AG04450 (cell line): ENCODE measurements around the gene STK31. TPM values are rescaled to one million over a fixed set of nuclear protein-coding genes. Genes with fewer than 3 reads are reported as not detected.
"Not testable (repeated sequence)": the region's sequence is repeated elsewhere in the genome, so short reads cannot be mapped to it uniquely, and the experiment has no call there.

Source experiments
- CTCF ChIA-PET: fragments of 300-600, 350-600 bp; formaldehyde crosslinking; extraction: SDS; loops from one replicate; lab custom pipeline; 2022; ENCODE audit warnings: antibody characterized with exemption, inconsistent platforms; lab: Charles Lee
- POLR2A ChIA-PET: fragments of 350-600 bp; formaldehyde crosslinking; extraction: SDS; loops from one replicate; lab custom pipeline; 2021; ENCODE audit warnings: antibody characterized with exemption, inconsistent platforms; lab: Yijun Ruan, JAX
- DNase-seq: peaks from one replicate; pipeline ENCODE4 v3.0.0-alpha.2; 2011; ENCODE audit warnings: low read depth, low spot score
- H3K27ac ChIP-seq: one replicate; pipeline ENCODE4 v1.5.1; 2012; ENCODE audit warnings: low read depth, low read length, control low read depth
- H3K27me3 ChIP-seq: one replicate; pipeline ENCODE4 v1.6.0; 2012; ENCODE audit warnings: low read length; ENCODE audit not compliant: control insufficient read depth, insufficient read depth
- H3K4me3 ChIP-seq: 2 replicates; pipeline ENCODE4 v1.5.1; 2011; ENCODE audit warnings: mild to moderate bottlenecking, low read depth, low read length, control low read depth
- H3K9me3 ChIP-seq: 2 replicates; pipeline ENCODE4 v1.5.1; 2012; ENCODE audit warnings: low read length; ENCODE audit not compliant: control insufficient read depth, insufficient read depth
- polyA plus RNA-seq: library from polyadenylated mRNA; depleted of rRNA; stranded (reverse); fragments of >200 nt; gene quantifications from 2 replicates; pipeline ENCODE4 v1.2.3, GENCODE V29; 2011
- TF ChIP-seq, protein P1 (sequence below): IDR thresholded peaks from 2 replicates; pipeline ENCODE4 v1.5.1; 2011; ENCODE audit warnings: low read depth, low read length, control low read depth, inconsistent platforms

The STK31 gene
- polyA plus RNA-seq, 1 experiment: 0.09 TPM

DNA sequence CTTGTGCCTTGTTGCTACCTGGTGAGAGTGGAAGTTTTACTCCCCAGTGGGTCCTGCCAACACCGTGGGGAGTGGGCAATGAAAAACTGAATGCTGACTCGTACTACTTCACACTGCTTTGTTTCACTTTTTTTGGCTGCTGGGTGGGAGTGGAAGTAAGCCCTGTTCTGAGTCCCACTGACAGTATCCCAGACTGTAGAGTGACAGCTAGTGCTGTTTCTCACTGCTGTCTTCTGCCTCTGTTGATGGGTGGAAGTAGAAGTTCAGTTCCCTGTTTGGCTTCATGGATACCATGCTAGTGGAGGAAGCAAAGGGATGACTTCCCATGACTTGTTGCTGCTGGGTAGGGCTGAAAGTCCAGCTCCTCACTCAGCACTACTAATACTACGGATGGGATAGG is 98.4 kb downstream of the STK31 start:
- Histone ChIP-seq H3K9me3 (no peaks in the 10 kb centered on the region), H3K27me3 (no peaks in the 10 kb centered on the region), H3K4me3 (no peak overlapping the region), H3K27ac (no peak overlapping the region)
- POLR2A ChIA-PET: no interaction called here
- DNase-seq: no peak
- TF ChIP-seq, protein P1, sequence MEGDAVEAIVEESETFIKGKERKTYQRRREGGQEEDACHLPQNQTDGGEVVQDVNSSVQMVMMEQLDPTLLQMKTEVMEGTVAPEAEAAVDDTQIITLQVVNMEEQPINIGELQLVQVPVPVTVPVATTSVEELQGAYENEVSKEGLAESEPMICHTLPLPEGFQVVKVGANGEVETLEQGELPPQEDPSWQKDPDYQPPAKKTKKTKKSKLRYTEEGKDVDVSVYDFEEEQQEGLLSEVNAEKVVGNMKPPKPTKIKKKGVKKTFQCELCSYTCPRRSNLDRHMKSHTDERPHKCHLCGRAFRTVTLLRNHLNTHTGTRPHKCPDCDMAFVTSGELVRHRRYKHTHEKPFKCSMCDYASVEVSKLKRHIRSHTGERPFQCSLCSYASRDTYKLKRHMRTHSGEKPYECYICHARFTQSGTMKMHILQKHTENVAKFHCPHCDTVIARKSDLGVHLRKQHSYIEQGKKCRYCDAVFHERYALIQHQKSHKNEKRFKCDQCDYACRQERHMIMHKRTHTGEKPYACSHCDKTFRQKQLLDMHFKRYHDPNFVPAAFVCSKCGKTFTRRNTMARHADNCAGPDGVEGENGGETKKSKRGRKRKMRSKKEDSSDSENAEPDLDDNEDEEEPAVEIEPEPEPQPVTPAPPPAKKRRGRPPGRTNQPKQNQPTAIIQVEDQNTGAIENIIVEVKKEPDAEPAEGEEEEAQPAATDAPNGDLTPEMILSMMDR: no peak
- CTCF ChIA-PET: interaction anchor here (0.6 kb wide), 1 partner anchor 56 kb away, joined by 3 read pairs; no protein-coding TSS in a partner anchor

DNA sequence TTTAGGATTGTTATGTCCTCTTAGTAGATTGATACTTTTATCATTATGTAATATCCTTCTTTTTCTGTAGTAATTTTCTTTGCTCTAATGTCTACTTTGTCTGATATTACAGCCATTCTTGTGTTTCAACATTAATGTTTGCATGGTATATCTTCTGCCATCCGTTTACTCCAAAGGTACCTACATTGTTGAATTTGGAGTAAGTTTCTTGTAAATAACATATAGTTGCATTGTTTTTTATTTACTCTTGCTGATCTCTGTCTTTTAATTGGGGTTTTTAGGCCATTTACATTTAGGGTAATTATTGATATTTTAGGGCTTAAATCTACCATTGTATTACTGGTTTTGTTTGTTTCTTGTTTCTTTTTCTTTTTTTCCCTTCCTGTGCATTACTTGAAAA is 100.1 kb downstream of the STK31 start:
- Histone ChIP-seq H3K27ac (no peak overlapping the region), H3K4me3 (no peak overlapping the region), H3K27me3 (no peaks in the 10 kb centered on the region), H3K9me3 (no peaks in the 10 kb centered on the region)
- DNase-seq: no peak
- ChIA-PET POLR2A (no interaction called here), CTCF (no interaction called here)
- TF ChIP-seq, protein P1: no peak

DNA sequence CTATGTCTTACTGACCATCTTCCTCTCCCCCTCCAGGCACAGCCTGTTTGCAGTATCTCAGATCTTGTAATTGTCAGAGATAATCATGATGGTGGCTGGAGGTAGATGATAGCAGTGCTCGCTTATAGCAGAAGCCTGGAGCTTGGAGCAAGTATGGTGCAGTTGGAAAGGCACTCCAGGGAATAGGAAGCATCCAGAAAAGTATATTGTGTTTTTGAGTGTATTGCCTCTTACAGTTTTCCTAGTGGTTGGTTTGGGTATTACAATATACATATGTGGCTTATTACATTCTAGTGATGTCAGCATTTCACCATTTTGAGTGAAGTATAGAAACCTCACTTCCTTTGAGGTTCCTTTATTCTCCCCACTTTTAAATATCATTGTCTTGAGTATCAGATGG is 101.5 kb downstream of the STK31 start:
- CTCF ChIA-PET: no interaction called here
- Histone ChIP-seq H3K4me3 (no peak overlapping the region), H3K9me3 (no peaks in the 10 kb centered on the region), H3K27me3 (no peaks in the 10 kb centered on the region), H3K27ac (no peak overlapping the region)
- no peak for DNase-seq
- TF ChIP-seq, protein P1: peak; percentile 47
- POLR2A ChIA-PET: no interaction called here

DNA sequence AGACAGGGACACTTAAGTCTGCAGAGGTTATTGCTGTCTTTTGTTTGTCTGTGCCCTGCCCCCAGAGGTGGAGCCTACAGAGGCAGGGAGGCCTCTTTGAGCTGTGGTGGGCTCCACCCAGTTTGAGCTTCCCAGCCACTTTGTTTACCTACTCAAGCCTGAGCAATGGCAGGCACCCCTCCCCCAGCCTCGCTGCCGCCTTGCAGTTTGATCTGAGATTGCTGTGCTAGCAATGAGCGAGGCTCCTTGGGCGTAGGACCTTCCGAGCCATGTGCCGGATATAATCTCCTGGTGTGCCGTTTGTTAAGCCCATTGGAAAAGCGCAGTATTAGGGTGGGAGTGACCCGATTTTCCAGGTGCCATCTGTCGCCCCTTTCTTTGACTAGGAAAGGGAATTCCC is 118.1 kb downstream of the STK31 start:
- H3K4me3 ChIP-seq, POLR2A ChIA-PET, DNase-seq, H3K27me3 ChIP-seq, H3K27ac ChIP-seq, CTCF ChIA-PET, H3K9me3 ChIP-seq: not testable (repeated sequence)

DNA sequence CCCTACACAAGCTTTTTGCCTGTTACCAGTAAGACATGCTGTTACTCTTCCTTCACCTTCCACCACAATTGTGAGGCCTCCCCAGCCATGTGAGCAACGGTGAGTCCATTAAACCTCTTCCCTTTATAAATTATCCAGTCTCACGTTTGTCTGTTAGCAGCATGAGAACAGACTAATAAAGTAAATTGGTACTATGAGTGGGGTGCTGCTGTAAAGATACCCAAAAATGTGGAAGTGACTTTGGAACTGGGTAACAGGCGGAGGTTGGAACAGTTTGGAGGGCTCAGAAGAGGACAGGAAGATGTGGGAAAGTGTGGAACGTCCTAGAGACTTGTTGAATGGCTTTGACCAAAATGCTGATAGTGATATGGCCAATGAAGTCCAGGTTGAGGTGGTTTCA is 122.7 kb downstream of the STK31 start:
- POLR2A ChIA-PET, H3K27ac ChIP-seq, H3K4me3 ChIP-seq, DNase-seq, H3K9me3 ChIP-seq, CTCF ChIA-PET, H3K27me3 ChIP-seq: not testable (repeated sequence)

DNA sequence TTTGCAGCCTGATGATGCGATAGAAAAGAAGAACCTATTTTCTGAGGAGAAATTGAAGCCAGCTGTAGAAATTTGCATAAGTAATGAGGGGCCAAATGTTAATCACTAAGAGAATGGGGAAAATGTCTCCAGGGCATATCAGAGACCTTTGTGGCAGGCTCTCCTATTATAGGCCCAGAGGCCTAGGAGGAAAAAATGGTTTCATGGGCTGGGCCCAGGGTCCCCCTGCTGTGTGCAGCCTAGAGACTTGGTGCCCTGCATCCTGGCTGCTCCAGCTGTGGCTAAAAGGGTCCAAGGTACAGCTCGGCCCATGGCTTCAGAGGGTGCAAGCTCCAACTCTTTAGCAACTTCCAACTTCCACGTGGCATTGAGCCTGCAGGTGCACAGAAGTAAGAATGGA is 123.4 kb downstream of the STK31 start:
- Histone ChIP-seq H3K27me3 (no peaks in the 10 kb centered on the region), H3K27ac (no peak overlapping the region), H3K4me3 (no peak overlapping the region), H3K9me3 (peaks cover 7% of the 10 kb centered on the region)
- TF ChIP-seq, protein P1: no peak
- DNase-seq: no peak
- POLR2A ChIA-PET: no interaction called here
- CTCF ChIA-PET: no interaction called here

DNA sequence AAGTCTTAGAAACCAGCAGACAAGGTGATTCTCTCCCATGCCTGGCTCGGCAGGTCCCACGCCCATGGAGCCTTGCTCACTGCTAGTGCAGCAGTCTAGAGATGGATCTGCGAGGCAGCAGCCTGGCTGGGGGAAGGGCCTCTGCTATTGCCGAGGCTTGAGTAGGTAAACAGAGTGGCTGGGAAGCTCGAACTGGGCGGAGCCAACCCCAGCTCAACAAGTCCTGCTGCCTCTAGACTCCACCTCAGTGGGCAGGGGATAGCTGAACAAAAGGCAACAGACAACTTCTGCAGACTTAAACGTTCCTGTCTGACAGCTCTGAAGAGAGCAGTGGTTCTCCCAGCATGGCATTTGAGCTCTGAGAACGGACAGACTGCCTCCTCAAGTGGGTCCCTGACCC is 134.8 kb downstream of the STK31 start:
- CTCF ChIA-PET, H3K27ac ChIP-seq, DNase-seq, H3K27me3 ChIP-seq, POLR2A ChIA-PET, H3K4me3 ChIP-seq, H3K9me3 ChIP-seq: not testable (repeated sequence)
